Panc1 (cell line): ENCODE results near the gene FAF2. TPM values are rescaled to one million over a fixed set of nuclear protein-coding genes. Genes with fewer than 3 reads are reported as not detected.
"Not testable (repeated sequence)": the region's sequence is repeated elsewhere in the genome, so short reads cannot be mapped to it uniquely, and the experiment has no call there.

ENCODE experiments used
- ATAC-seq: fragments of 200-7000 bp; cut with Tn5 transposase; 2 replicates; pipeline ENCODE4 v1.9.1; 2020; ENCODE audit warnings: mild to moderate bottlenecking, moderate library complexity
- BruUV-seq: library from RNA; stranded (reverse); fragments of 400-500 nt; replicated peaks from 2 replicates; lab custom pipeline; 2021; lab: Mats Ljungman, UMichigan
- CTCF ChIA-PET: fragments of 300-600 bp; sonication (Branson Sonifier 250); formaldehyde crosslinking; loops from one replicate; lab custom pipeline; 2022; ENCODE audit warnings: antibody characterized with exemption; lab: Charles Lee
- POLR2A ChIA-PET: fragments of 300-600 bp; sonication (Branson Sonifier 250); formaldehyde crosslinking; loops from one replicate; lab custom pipeline; 2022; ENCODE audit warnings: antibody characterized with exemption; lab: Charles Lee
- DNase-seq: peaks from one replicate; pipeline ENCODE4 v3.0.0-alpha.2; 2010; ENCODE audit warnings: low read depth, low spot score
- H3K27ac ChIP-seq: 2 replicates; pipeline ENCODE4 v1.5.1; 2011; ENCODE audit warnings: mild to moderate bottlenecking, low read length, inconsistent platforms
- H3K27me3 ChIP-seq: fragments of 200-500 bp; sonication (Bioruptor generic); 2 replicates; pipeline ENCODE4 v1.6.0; 2014; ENCODE audit warnings: low read length, inconsistent platforms; ENCODE audit not compliant: control insufficient read depth, insufficient read depth
- H3K36me3 ChIP-seq: fragments of 200-500 bp; sonication (Bioruptor generic); 2 replicates; pipeline ENCODE4 v1.5.1; 2014; ENCODE audit warnings: inconsistent platforms, mild to moderate bottlenecking, low read length, moderate library complexity; ENCODE audit not compliant: control insufficient read depth, insufficient read depth
- H3K4me1 ChIP-seq: 2 replicates; pipeline ENCODE4 v1.5.1; 2011; ENCODE audit warnings: inconsistent platforms, mild to moderate bottlenecking, low read length, moderate library complexity; ENCODE audit not compliant: control insufficient read depth, insufficient read depth
- H3K4me3 ChIP-seq, 2 experiments: 2 replicates each; pipeline ENCODE4 v1.5.1; 2011 to 2012; ENCODE audit warnings: low read depth in 2 of 2, low read length in 2 of 2, mild to moderate bottlenecking in 2 of 2, inconsistent platforms in 1 of 2, moderate library complexity in 1 of 2
- H3K9me3 ChIP-seq: fragments of 200-500 bp; sonication (Bioruptor generic); 2 replicates; pipeline ENCODE4 v1.5.1; 2014; ENCODE audit warnings: low read depth, mild to moderate bottlenecking, inconsistent platforms, low read length, moderate library complexity; ENCODE audit not compliant: control insufficient read depth, insufficient read depth
- CTCF ChIP-seq: fragments of 450-650 bp; IDR thresholded peaks from 2 replicates; pipeline ENCODE4 v1.5.1; 2017; ENCODE audit warnings: mild to moderate bottlenecking
- POLR2AphosphoS5 ChIP-seq: IDR thresholded peaks from 2 replicates; pipeline ENCODE4 v1.6.1; 2012; ENCODE audit warnings: mild to moderate bottlenecking, low read depth, low read length, moderate library complexity
- REST ChIP-seq, 2 experiments: IDR thresholded peaks; 2 replicates each; pipeline ENCODE4 v1.6.1; 2011 to 2012; ENCODE audit warnings: low read depth in 2 of 2, control low read depth in 1 of 2, low read length in 1 of 2, mild to moderate bottlenecking in 1 of 2, moderate library complexity in 1 of 2; ENCODE audit not compliant: insufficient read depth in 1 of 2
- SIN3A ChIP-seq: IDR thresholded peaks from 2 replicates; pipeline ENCODE4 v1.6.1; 2012; ENCODE audit warnings: low read depth, mild to moderate bottlenecking, low read length, moderate library complexity, borderline replicate concordance; ENCODE audit not compliant: insufficient read depth
- TCF7L2 ChIP-seq: IDR thresholded peaks from 2 replicates; pipeline ENCODE4 v1.6.1; 2011; ENCODE audit warnings: mild to moderate bottlenecking, low read depth, low read length, inconsistent platforms
- in situ Hi-C: cut with HindIII; loops from 2 replicates; pipeline ENCODE4 v1.10.0; 2016; ENCODE audit warnings: low sequenced_read_pairs, low pct_unique_long_range_greater_than_20kb
- intact Hi-C: fragments of 100-400 bp; cut with micrococcal nuclease; formaldehyde crosslinking; loops from one replicate; pipeline ENCODE4 v1.10.0; 2022; ENCODE audit not compliant: unreplicated experiment
- total RNA-seq: library from RNA; stranded (reverse); gene quantifications from one replicate; pipeline ENCODE4 v1.2.1, GENCODE V29; 2021; ENCODE audit not compliant: unreplicated experiment

The FAF2 gene
- total RNA-seq, 1 experiment from 2014 or later, result 86.6 TPM

DNA sequence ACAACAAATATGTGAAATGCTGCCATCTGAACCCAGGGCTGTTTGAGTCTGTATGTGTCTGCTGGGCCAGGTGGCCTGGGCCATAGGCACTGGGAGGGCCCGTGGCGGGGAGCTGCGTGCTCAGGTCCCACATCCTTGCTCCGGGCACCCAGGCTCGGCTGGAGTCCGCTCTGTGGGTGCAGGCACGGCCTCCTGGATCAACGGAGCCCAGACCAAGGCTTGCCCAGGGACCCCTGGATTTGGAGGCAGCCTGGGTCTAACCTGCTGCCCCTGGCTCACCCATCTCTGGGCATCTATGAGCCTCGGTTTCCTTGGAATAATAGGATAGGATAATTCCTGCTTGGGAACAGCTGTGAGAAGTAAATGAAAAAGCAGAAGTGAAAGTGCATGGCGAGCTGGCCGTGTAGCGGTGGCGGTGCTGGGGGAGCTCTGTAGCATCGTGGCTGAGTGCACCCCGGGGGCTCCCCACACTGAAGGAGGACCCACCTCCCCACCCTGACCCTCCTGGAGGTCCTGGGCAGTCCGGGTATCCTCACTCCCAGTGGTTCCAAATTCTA lies 102.2 kb downstream of the FAF2 start:
- POLR2A ChIA-PET, result no interaction called here
- ATAC-seq, result peak; percentile 35
- in situ Hi-C loops (no loop called here), intact Hi-C loops (no loop called here)
- CTCF ChIA-PET, result no interaction called here
- H3K4me3 ChIP-seq, result peak overlapping the region; percentile 20 to 43; a peak in 2 of 4 replicates
- no peaks in the 10 kb centered on the region for H3K27me3 ChIP-seq
- H3K4me1 ChIP-seq, result peaks cover 23% of the 10 kb centered on the region
- H3K27ac ChIP-seq, result peak overlapping the region; percentile 59; the same call in 1 of the 2 replicates
- H3K9me3 ChIP-seq, result no peaks in the 10 kb centered on the region
- no peak for TF ChIP-seq POLR2AphosphoS5
- no peak for TF ChIP-seq REST (IDR thresholded peaks at IDR 0.05; ENCODE audit: insufficient read depth in 1 of 2, low read depth in 2 of 2, low read length in 1 of 2)
- no peak for TF ChIP-seq TCF7L2
- DNase-seq, result no peak
- BruUV-seq, result no TSS peak
- H3K36me3 ChIP-seq, result no peaks in the 10 kb centered on the region

DNA sequence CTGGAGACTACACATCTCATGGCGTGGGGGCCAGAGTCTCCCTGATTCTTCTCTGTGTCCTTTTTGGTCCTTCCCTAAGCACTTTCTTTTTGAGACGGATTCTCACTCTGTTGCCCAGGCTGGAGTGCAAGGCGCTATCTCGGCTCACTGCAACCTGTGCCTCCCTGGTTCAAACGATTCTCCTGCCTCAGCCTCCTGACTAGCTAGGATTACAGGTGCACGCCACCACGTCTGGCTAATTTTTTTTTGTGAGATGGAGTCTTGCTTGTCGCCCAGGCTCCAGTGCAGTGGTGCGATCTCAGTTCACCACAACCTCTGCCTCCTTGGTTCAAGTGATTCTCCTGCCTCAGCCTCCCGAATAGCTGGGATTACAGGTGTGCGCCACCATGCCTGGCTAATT lies 102.8 kb downstream of the FAF2 start:
- H3K27ac ChIP-seq, CTCF ChIA-PET, POLR2A ChIA-PET, ATAC-seq, intact Hi-C loops, H3K36me3 ChIP-seq, BruUV-seq, H3K27me3 ChIP-seq, DNase-seq, H3K9me3 ChIP-seq, in situ Hi-C loops: not testable (repeated sequence)
- Histone ChIP-seq H3K4me3 (peak overlapping the region; percentile 20 to 43; a peak in 2 of 4 replicates), H3K4me1 (peaks cover 17% of the 10 kb centered on the region)

DNA sequence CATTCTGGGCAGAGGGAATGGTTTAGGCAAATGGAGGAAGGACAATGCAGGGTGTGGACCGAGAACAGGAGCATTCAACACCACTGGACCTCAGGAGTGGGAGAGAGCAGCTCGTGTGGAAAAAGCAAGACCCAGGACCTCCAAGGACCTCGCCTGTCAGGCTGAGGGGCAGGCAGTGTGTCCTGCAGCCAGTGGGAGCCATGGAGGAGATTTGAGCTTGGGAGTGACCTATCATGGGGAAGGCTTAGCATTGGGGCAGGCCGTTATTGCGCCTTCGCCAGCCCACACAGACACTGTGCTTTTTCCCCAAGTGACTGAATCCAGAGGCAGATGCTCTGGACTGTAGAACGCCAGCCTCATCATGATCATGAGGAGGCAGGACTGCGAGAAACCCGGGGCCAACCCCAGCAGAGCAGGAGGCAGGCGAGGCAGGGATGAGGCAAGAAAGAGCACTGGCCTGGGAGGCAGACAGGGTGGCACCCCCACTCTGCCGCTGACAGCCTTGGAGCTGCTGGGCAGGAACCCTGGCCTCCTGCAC lies 104.2 kb downstream of the FAF2 start:
- POLR2A ChIA-PET, result no interaction called here
- ATAC-seq, result no peak
- BruUV-seq, result no TSS peak
- Histone ChIP-seq H3K4me3 (no peak overlapping the region), H3K9me3 (no peaks in the 10 kb centered on the region), H3K27me3 (no peaks in the 10 kb centered on the region), H3K36me3 (no peaks in the 10 kb centered on the region), H3K4me1 (peaks cover 17% of the 10 kb centered on the region), H3K27ac (no peak overlapping the region)
- intact Hi-C loops (no loop called here), in situ Hi-C loops (no loop called here)
- no peak for TF ChIP-seq SIN3A
- TF ChIP-seq CTCF, result no peak
- no peak for TF ChIP-seq TCF7L2
- TF ChIP-seq POLR2AphosphoS5, result no peak
- TF ChIP-seq REST (IDR thresholded peaks at IDR 0.05; ENCODE audit: insufficient read depth in 1 of 2, low read depth in 2 of 2, low read length in 1 of 2), result no peak
- DNase-seq, result no peak
- CTCF ChIA-PET, result no interaction called here
